Urinary bladder (tissue), 4 donors: Measurements from ENCODE around the gene TSC22D2. TPM values are rescaled to one million over a fixed set of nuclear protein-coding genes. Genes with fewer than 3 reads are reported as not detected.
A peak's percentile ranks its signal among the peaks of the same experiment; 100 is the strongest.

Experiments used
- DNase-seq: peaks from one replicate; pipeline ENCODE4 v3.0.0-alpha.2; 2015; ENCODE audit errors: extremely low spot score
- H3K27ac ChIP-seq: one replicate; pipeline ENCODE4 v1.5.1; 2013; ENCODE audit warnings: low read depth, mild to moderate bottlenecking, moderate library complexity
- H3K36me3 ChIP-seq: one replicate; pipeline ENCODE4 v1.6.1; 2013; ENCODE audit warnings: mild to moderate bottlenecking, moderate library complexity; ENCODE audit not compliant: insufficient read depth
- H3K4me1 ChIP-seq: one replicate; pipeline ENCODE4 v1.6.1; 2013; ENCODE audit warnings: mild to moderate bottlenecking, moderate library complexity; ENCODE audit not compliant: insufficient read depth
- H3K4me3 ChIP-seq: one replicate; pipeline ENCODE4 v1.5.1; 2013; ENCODE audit warnings: low read depth, low read length
- WGBS: extraction: QIAGEN DNeasy Blood & Tissue Kit; methylation state at CpG from one replicate; pipeline ENCODE4 v1.1.7; 2013; 5-methylcytosine and 5-hydroxymethylcytosine counted together
- polyA plus RNA-seq: library from polyadenylated mRNA; stranded (reverse); fragments of 200-250 nt; gene quantifications from one replicate; pipeline ENCODE4 v1.2.3, GENCODE V29; 2013
- total RNA-seq: library from RNA; depleted of rRNA; stranded (reverse); fragments of >200 nt; gene quantifications from one replicate; pipeline ENCODE4 v1.2.3, GENCODE V29; 2014
- donor health status: healthy with polysubstance abuse.
- donor health status: healthy.

The TSC22D2 gene
- total and polyA plus RNA-seq, 2 donors = 16.3 to 48.3 TPM

- Histone ChIP-seq H3K4me3 (no peak overlapping the region), H3K36me3 (no peaks in the 10 kb centered on the region), H3K27ac (no peak overlapping the region), H3K4me1 (no peaks in the 10 kb centered on the region)
- 42% methylated on average over 1 of the region's 1 CpG for WGBS
- DNase-seq = no peak
Observed at GRCh38 chr3:150396491-150396890, 11.6 kb upstream of the TSC22D2 start.

- 73% methylated on average over 3 of the region's 3 CpGs for WGBS
- H3K4me1 ChIP-seq = no peaks in the 10 kb centered on the region
- H3K36me3 ChIP-seq = no peaks in the 10 kb centered on the region
- DNase-seq = no peak
- no peak overlapping the region for H3K4me3 ChIP-seq
- no peak overlapping the region for H3K27ac ChIP-seq
Observed at GRCh38 chr3:150396956-150397550, 11.0 kb upstream of the TSC22D2 start.

GRCh38 chr3:150399060-150399459 lies 9.0 kb upstream of the TSC22D2 start:
- DNase-seq = no peak
- Histone ChIP-seq H3K4me3 (no peak overlapping the region), H3K4me1 (no peaks in the 10 kb centered on the region), H3K36me3 (no peaks in the 10 kb centered on the region), H3K27ac (no peak overlapping the region)
- 98% methylated on average over 2 of the region's 2 CpGs for WGBS

- no peak for DNase-seq
Observed at GRCh38 chr3:150401285-150401684, 6.8 kb upstream of the TSC22D2 start.

GRCh38 chr3:150402217-150402616 lies 5.9 kb upstream of the TSC22D2 start:
- H3K4me1 ChIP-seq = no peaks in the 10 kb centered on the region
- H3K27ac ChIP-seq = no peak overlapping the region
- no peaks in the 10 kb centered on the region for H3K36me3 ChIP-seq
- WGBS = 88% methylated on average over 1 of the region's 1 CpG
- H3K4me3 ChIP-seq = no peak overlapping the region
- DNase-seq = no peak

More at GRCh38 chr3:150401285-150401684, 6.8 kb upstream of the TSC22D2 start:
- Histone ChIP-seq H3K4me3 (no peak overlapping the region), H3K27ac (no peak overlapping the region), H3K4me1 (no peaks in the 10 kb centered on the region), H3K36me3 (no peaks in the 10 kb centered on the region)
- 91% methylated on average over 3 of the region's 3 CpGs for WGBS

GRCh38 chr3:150404023-150404422 lies 4.1 kb upstream of the TSC22D2 start:
- no peak for DNase-seq
- no peaks in the 10 kb centered on the region for H3K4me1 ChIP-seq
- no peaks in the 10 kb centered on the region for H3K36me3 ChIP-seq
- H3K4me3 ChIP-seq = no peak overlapping the region
- H3K27ac ChIP-seq = no peak overlapping the region

GRCh38 chr3:150407051-150407807 lies 869 bp upstream of the TSC22D2 start:
- WGBS = 19% methylated on average over 12 of the region's 12 CpGs
- DNase-seq = no peak
- no peaks in the 10 kb centered on the region for H3K4me1 ChIP-seq
- H3K4me3 ChIP-seq = peak overlapping the region; percentile 92
- H3K36me3 ChIP-seq = no peaks in the 10 kb centered on the region
- peak overlapping the region; percentile 87 for H3K27ac ChIP-seq

GRCh38 chr3:150407808-150408220 lies 284 bp upstream of the TSC22D2 start:
- no peaks in the 10 kb centered on the region for H3K36me3 ChIP-seq
- H3K27ac ChIP-seq = peak overlapping the region; percentile 87
- 1% methylated on average over 13 of the region's 13 CpGs for WGBS
- peak; percentile 66 for DNase-seq
- no peaks in the 10 kb centered on the region for H3K4me1 ChIP-seq
- H3K4me3 ChIP-seq = peak overlapping the region; percentile 92

- DNase-seq = no peak
- Histone ChIP-seq H3K4me1 (no peaks in the 10 kb centered on the region), H3K27ac (peak overlapping the region; percentile 99), H3K4me3 (peak overlapping the region; percentile 92), H3K36me3 (no peaks in the 10 kb centered on the region)
- under 1% methylated on average over 30 of the region's 30 CpGs for WGBS
Observed at GRCh38 chr3:150409125-150409511, 1.0 kb downstream of the TSC22D2 start.

- peak overlapping the region; percentile 92 for H3K4me3 ChIP-seq
- H3K27ac ChIP-seq = peak overlapping the region; percentile 99
- no peak for DNase-seq
- H3K4me1 ChIP-seq = no peaks in the 10 kb centered on the region
- WGBS = under 1% methylated on average over 72 of the region's 72 CpGs
- no peaks in the 10 kb centered on the region for H3K36me3 ChIP-seq
Observed at GRCh38 chr3:150409512-150410310, 1.6 kb downstream of the TSC22D2 start.

- Histone ChIP-seq H3K36me3 (no peaks in the 10 kb centered on the region), H3K4me1 (no peaks in the 10 kb centered on the region), H3K4me3 (peak overlapping the region; percentile 92), H3K27ac (peak overlapping the region; percentile 47)
- under 1% methylated on average over 68 of the region's 68 CpGs for WGBS
- DNase-seq = no peak
Observed at GRCh38 chr3:150410311-150411105, 2.4 kb downstream of the TSC22D2 start.

GRCh38 chr3:150411106-150411460 lies 3.0 kb downstream of the TSC22D2 start:
- Histone ChIP-seq H3K36me3 (no peaks in the 10 kb centered on the region), H3K4me3 (peak overlapping the region; percentile 92), H3K27ac (no peak overlapping the region), H3K4me1 (no peaks in the 10 kb centered on the region)
- DNase-seq = no peak
- WGBS = 2% methylated on average over 5 of the region's 5 CpGs

- Histone ChIP-seq H3K27ac (no peak overlapping the region), H3K36me3 (no peaks in the 10 kb centered on the region), H3K4me1 (no peaks in the 10 kb centered on the region), H3K4me3 (peak overlapping the region; percentile 92)
- WGBS = 4% methylated on average over 3 of the region's 3 CpGs
- no peak for DNase-seq
Observed at GRCh38 chr3:150411546-150411945, 3.4 kb downstream of the TSC22D2 start.
